Memory B cell (primary cell): ENCODE results near the gene RAB3B.
"Not testable (repeated sequence)": the region's sequence is repeated elsewhere in the genome, so short reads cannot be mapped to it uniquely, and the experiment has no call there.

Experiments
- ATAC-seq: fragments of 150-1000 bp; cut with Tn5 transposase; 2 replicates; pipeline ENCODE4 v1.10.0; 2021; ENCODE audit warnings: low read depth, mild to moderate bottlenecking, moderate library complexity
- DNase-seq, 2 donors: peaks; one replicate each; pipeline ENCODE4 v3.0.0; 2022; ENCODE audit warnings: low spot score in 2 of 2
- H3K27ac Mint-ChIP-seq: one replicate; pipeline ENCODE4 v1.8.0; 2022; ENCODE audit warnings: mild to moderate bottlenecking, moderate library complexity, mixed read lengths
- H3K27me3 Mint-ChIP-seq: one replicate; pipeline ENCODE4 v1.8.0; 2022; ENCODE audit warnings: mixed read lengths
- H3K36me3 Mint-ChIP-seq: one replicate; pipeline ENCODE4 v1.8.0; 2022; ENCODE audit warnings: mild to moderate bottlenecking, mixed read lengths
- H3K4me1 Mint-ChIP-seq: one replicate; pipeline ENCODE4 v1.8.0; 2022; ENCODE audit warnings: mixed read lengths
- H3K4me3 Mint-ChIP-seq: one replicate; pipeline ENCODE4 v1.8.0; 2022; ENCODE audit warnings: mild to moderate bottlenecking, moderate library complexity, mixed read lengths
- H3K9me3 Mint-ChIP-seq: one replicate; pipeline ENCODE4 v1.8.0; 2022; ENCODE audit warnings: mixed read lengths

Gene RAB3B

GRCh38 chr1:52006081-52006553 is 15.6 kb upstream of the RAB3B start:
- not testable (repeated sequence) for H3K4me1 Mint-ChIP-seq, DNase-seq, H3K9me3 Mint-ChIP-seq, ATAC-seq, H3K4me3 Mint-ChIP-seq, H3K36me3 Mint-ChIP-seq, H3K27ac Mint-ChIP-seq
- H3K27me3 Mint-ChIP-seq = peaks cover 17% of the 10 kb centered on the region

- peaks cover 17% of the 10 kb centered on the region for H3K27me3 Mint-ChIP-seq
- not testable (repeated sequence) for H3K27ac Mint-ChIP-seq, H3K4me3 Mint-ChIP-seq, H3K4me1 Mint-ChIP-seq, H3K9me3 Mint-ChIP-seq, DNase-seq, H3K36me3 Mint-ChIP-seq, ATAC-seq
Measured at GRCh38 chr1:52005548-52005947, 15.0 kb upstream of the RAB3B start.

GRCh38 chr1:52003877-52004276 is 13.4 kb upstream of the RAB3B start:
- Mint-ChIP-seq H3K27ac (no peak overlapping the region), H3K9me3 (no peaks in the 10 kb centered on the region), H3K36me3 (no peaks in the 10 kb centered on the region), H3K4me3 (no peak overlapping the region), H3K4me1 (no peaks in the 10 kb centered on the region), H3K27me3 (peaks cover 17% of the 10 kb centered on the region)
- DNase-seq (no peak), ATAC-seq (no peak)

GRCh38 chr1:52002038-52002917 is 11.8 kb upstream of the RAB3B start:
- no peaks in the 10 kb centered on the region for H3K36me3 Mint-ChIP-seq
- H3K4me3 Mint-ChIP-seq = no peak overlapping the region
- H3K4me1 Mint-ChIP-seq = no peaks in the 10 kb centered on the region
- no peak overlapping the region for H3K27ac Mint-ChIP-seq
- H3K9me3 Mint-ChIP-seq = no peaks in the 10 kb centered on the region
- peak; percentile 69 to 84 for DNase-seq
- peak; percentile 96 for ATAC-seq
- peaks cover 18% of the 10 kb centered on the region for H3K27me3 Mint-ChIP-seq

GRCh38 chr1:51998701-51999100 is 8.2 kb upstream of the RAB3B start:
- H3K4me3 Mint-ChIP-seq = no peak overlapping the region
- no peak for DNase-seq
- H3K27me3 Mint-ChIP-seq = peaks cover 15% of the 10 kb centered on the region
- ATAC-seq = no peak
- no peaks in the 10 kb centered on the region for H3K4me1 Mint-ChIP-seq
- H3K9me3 Mint-ChIP-seq = no peaks in the 10 kb centered on the region
- no peaks in the 10 kb centered on the region for H3K36me3 Mint-ChIP-seq
- H3K27ac Mint-ChIP-seq = no peak overlapping the region

- peaks cover 20% of the 10 kb centered on the region for H3K27me3 Mint-ChIP-seq
- ATAC-seq = no peak
- no peaks in the 10 kb centered on the region for H3K36me3 Mint-ChIP-seq
- DNase-seq = no peak
- no peak overlapping the region for H3K27ac Mint-ChIP-seq
- no peaks in the 10 kb centered on the region for H3K9me3 Mint-ChIP-seq
- no peak overlapping the region for H3K4me3 Mint-ChIP-seq
- no peaks in the 10 kb centered on the region for H3K4me1 Mint-ChIP-seq
Measured at GRCh38 chr1:51997974-51998382, 7.5 kb upstream of the RAB3B start.

- ATAC-seq (no peak), DNase-seq (no peak)
- Mint-ChIP-seq H3K36me3 (no peaks in the 10 kb centered on the region), H3K4me3 (peak overlapping the region; percentile 77), H3K4me1 (peaks cover 18% of the 10 kb centered on the region), H3K27me3 (peaks cover 33% of the 10 kb centered on the region), H3K9me3 (no peaks in the 10 kb centered on the region), H3K27ac (no peak overlapping the region)
Measured at GRCh38 chr1:51989582-51990477, 670 bp downstream of the RAB3B start.

- Mint-ChIP-seq H3K27ac (no peak overlapping the region), H3K27me3 (peaks cover 25% of the 10 kb centered on the region), H3K4me3 (no peak overlapping the region), H3K36me3 (no peaks in the 10 kb centered on the region), H3K4me1 (peaks cover 18% of the 10 kb centered on the region), H3K9me3 (no peaks in the 10 kb centered on the region)
- no peak for DNase-seq
- no peak for ATAC-seq
Measured at GRCh38 chr1:51988254-51988653, 2.2 kb downstream of the RAB3B start.

- no peaks in the 10 kb centered on the region for H3K9me3 Mint-ChIP-seq
- H3K27ac Mint-ChIP-seq = no peak overlapping the region
- ATAC-seq (no peak), DNase-seq (no peak)
- H3K4me1 Mint-ChIP-seq = peaks cover 18% of the 10 kb centered on the region
- H3K27me3 Mint-ChIP-seq = peaks cover 12% of the 10 kb centered on the region
- H3K4me3 Mint-ChIP-seq = no peak overlapping the region
- H3K36me3 Mint-ChIP-seq = no peaks in the 10 kb centered on the region
Measured at GRCh38 chr1:51986718-51987117, 3.8 kb downstream of the RAB3B start.

GRCh38 chr1:51982161-51982560 is 8.3 kb downstream of the RAB3B start:
- ATAC-seq (no peak), DNase-seq (no peak)
- Mint-ChIP-seq H3K27me3 (peaks cover 3% of the 10 kb centered on the region), H3K36me3 (no peaks in the 10 kb centered on the region), H3K9me3 (no peaks in the 10 kb centered on the region), H3K4me3 (no peak overlapping the region), H3K4me1 (peaks cover 4% of the 10 kb centered on the region), H3K27ac (no peak overlapping the region)

GRCh38 chr1:51981555-51981954 is 8.9 kb downstream of the RAB3B start:
- H3K4me1 Mint-ChIP-seq = peaks cover 4% of the 10 kb centered on the region
- peaks cover 5% of the 10 kb centered on the region for H3K27me3 Mint-ChIP-seq
- DNase-seq = no peak
- no peaks in the 10 kb centered on the region for H3K9me3 Mint-ChIP-seq
- no peaks in the 10 kb centered on the region for H3K36me3 Mint-ChIP-seq
- no peak overlapping the region for H3K4me3 Mint-ChIP-seq
- H3K27ac Mint-ChIP-seq = no peak overlapping the region
- ATAC-seq = no peak

GRCh38 chr1:51978099-51978498 is 12.4 kb downstream of the RAB3B start:
- H3K27ac Mint-ChIP-seq = no peak overlapping the region
- DNase-seq (no peak), ATAC-seq (no peak)
- peaks cover 5% of the 10 kb centered on the region for H3K4me1 Mint-ChIP-seq
- H3K4me3 Mint-ChIP-seq = no peak overlapping the region
- no peaks in the 10 kb centered on the region for H3K9me3 Mint-ChIP-seq
- H3K36me3 Mint-ChIP-seq = no peaks in the 10 kb centered on the region
- peaks cover 6% of the 10 kb centered on the region for H3K27me3 Mint-ChIP-seq

- ATAC-seq (no peak), DNase-seq (no peak)
- Mint-ChIP-seq H3K4me3 (no peak overlapping the region), H3K27me3 (peaks cover 6% of the 10 kb centered on the region), H3K36me3 (no peaks in the 10 kb centered on the region), H3K27ac (no peak overlapping the region), H3K9me3 (no peaks in the 10 kb centered on the region), H3K4me1 (peaks cover 5% of the 10 kb centered on the region)
Measured at GRCh38 chr1:51976846-51977602, 13.5 kb downstream of the RAB3B start.
